NCI-H774 (cell line): Measurements from ENCODE around the gene CACNA1G.

Experiments used
- DNase-seq: peaks from one replicate; lab custom pipeline; 2025; lab: John Stamatoyannopoulos, UW

The CACNA1G gene

DNA sequence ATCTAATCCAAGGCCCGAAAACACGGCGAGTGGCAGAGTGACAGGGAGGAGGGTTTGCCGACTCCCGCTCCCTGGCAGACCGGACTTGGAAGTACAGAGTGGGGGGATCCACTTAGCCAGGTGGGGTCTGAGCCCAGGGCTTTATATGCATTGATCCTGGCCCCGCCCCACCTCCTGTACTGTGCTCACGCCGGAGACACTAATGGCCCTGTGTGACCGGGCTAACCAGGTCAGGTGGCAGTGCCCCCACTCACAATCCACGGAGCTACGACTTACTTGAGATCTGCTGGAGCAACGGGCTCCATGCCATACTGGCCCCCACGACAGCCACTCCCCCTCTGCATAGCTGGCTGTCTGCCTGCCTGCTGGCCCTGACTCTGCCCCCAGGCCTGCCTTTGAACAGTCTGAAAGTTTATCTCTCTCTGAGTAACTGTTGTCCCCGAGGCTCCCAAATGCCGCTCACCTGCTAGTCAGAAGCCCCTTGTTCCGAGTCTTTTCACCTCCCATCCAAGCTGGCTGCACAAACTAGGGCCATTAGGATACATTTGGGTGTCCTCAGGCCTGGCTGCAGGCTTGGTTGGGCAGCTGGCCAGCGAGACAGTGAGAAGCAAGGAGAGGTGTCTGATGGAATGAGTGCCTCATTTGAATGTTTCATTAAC is 28.0 kb downstream of the CACNA1G start:
- no peak for DNase-seq

DNA sequence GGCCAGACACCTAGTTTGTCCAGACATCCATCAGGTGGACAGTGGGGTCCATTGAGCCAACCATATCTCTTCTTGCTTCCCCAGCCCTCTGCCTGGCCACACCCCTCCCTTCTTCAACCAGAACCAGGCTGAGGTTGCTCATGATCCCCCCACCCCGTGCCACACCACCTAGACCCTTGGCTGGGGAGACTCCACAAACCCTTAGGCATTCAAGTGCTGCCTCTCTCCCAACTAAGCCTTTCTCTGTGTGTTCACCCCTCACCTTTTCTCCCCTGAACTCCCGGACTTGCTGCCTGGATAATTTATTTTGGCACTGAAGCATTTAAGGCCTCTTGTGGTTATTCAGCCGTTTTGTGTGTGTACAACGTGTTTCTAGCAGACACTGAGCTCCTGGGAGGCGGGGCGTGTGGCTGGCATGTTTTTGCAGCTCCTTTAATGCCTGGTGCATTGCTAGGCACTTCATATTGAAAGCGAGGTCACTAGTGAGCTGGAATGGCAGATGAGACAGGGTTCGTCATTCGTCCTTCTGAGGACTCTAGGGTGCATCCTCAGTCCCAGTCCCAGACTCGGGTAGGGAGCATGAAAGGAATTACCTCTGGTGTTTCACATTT is 28.7 kb downstream of the CACNA1G start:
- peak; percentile 38 for DNase-seq

- DNase-seq = no peak
Observed at GRCh38 chr17:50590946-50591737, 30.6 kb downstream of the CACNA1G start.

- DNase-seq = peak; percentile 90
Observed at GRCh38 chr17:50593321-50593720, 32.8 kb downstream of the CACNA1G start.

GRCh38 chr17:50594128-50594823 is 33.8 kb downstream of the CACNA1G start:
- DNase-seq = no peak

DNA sequence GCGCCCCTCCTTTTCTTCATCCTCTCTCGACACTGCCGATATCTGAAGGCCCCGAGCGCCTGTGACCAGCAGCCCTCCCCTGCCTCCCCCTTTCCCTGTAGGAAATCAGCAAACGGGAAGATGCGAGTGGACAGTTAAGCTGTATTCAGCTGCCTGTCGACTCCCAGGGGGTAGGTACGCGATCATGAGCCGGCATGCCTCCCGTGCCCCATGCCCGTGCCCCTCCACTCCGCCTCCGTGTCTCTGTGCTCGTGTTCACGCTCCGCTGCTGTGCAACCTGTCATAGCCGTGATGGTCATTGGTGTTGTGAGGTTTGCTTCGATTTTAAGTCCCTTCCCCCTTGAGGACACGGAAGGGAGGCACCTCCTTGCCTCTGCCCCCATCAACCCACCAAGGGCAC is 34.4 kb downstream of the CACNA1G start:
- DNase-seq = no peak

DNA sequence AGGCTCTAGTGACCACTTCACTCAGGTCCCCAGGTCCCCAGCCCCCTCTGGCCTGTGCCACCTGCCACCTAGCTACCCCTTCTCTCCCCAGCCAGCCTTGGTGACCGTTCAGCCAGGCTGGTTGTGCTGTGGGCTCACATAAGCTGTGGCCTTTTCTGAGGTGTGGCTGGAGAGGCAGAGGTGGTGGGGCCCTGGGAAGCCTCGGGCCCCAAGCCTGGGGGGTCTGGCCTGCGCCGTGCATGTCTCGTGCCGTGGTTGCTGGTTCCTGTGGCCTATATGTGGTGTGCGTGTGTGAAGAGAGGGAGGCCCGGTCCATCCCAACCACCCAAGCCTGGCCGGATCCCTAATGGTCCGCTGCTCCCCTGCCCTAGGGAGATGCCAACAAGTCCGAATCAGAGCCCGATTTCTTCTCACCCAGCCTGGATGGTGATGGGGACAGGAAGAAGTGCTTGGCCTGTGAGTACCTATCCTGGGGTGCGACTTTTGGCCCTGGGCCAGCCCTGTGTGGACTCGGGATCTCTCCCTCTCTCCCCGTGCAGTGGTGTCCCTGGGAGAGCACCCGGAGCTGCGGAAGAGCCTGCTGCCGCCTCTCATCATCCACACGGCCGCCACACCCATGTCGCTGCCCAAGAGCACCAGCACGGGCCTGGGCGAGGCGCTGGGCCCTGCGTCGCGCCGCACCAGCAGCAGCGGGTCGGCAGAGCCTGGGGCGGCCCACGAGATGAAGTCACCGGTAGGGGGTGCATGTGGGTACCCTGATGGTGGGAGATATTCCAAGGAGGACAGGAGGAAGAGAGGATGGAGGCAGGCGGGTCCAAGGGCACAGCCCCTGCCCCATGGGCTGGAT is 35.9 kb downstream of the CACNA1G start:
- no peak for DNase-seq

DNA sequence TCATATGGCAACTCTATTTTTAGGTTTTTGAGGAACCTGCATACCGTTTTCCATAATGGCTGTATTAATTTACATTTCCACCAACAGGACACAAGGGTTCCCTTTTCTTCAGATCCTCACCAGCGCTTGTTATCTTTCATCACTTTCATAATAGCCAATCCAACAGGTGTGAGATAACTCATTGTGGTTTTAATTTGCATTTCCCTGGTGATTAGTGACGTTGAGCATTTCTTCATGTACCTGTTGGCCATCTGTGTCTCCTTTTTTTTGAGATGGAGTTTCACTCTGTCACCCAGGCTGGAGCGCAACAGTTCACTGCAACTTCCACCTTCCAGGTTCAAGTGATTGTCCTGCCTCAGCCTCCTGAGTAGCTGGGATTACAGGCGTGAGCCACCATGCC is 38.0 kb downstream of the CACNA1G start:
- no peak for DNase-seq

GRCh38 chr17:50599606-50600005 is 39.1 kb downstream of the CACNA1G start:
- DNase-seq = no peak

- no peak for DNase-seq
Observed at GRCh38 chr17:50601823-50602375, 41.4 kb downstream of the CACNA1G start.

DNA sequence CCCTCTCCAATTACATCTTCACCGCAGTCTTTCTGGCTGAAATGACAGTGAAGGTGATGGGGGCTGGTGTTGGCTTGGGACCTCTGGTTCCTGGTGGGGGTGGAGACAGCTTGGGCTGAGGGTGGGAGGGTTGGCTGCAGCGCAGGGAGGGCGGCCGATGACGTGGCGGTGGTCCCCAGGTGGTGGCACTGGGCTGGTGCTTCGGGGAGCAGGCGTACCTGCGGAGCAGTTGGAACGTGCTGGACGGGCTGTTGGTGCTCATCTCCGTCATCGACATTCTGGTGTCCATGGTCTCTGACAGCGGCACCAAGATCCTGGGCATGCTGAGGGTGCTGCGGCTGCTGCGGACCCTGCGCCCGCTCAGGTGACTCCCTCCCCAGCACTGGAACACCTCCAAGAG is 42.3 kb downstream of the CACNA1G start:
- DNase-seq = no peak

DNA sequence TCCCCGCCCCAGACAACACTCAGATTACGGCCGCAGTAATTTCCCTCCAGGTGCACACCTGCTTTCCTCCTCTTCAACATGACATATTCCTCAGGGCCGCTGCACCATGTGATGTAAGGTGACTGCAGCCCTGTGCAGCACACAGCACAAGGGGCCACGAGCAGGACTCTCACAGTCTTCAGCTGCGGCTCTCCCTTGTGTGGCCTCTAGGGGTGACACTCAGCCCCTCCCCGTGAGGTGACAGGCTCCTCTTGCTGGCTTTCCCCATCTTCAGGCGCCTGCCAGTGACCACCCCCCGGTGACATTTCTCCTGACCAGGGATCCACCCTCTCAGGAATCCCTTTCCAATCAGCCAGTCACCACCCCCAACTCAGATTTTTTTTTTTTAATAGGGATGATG is 42.8 kb downstream of the CACNA1G start:
- DNase-seq = no peak

GRCh38 chr17:50604513-50604912 is 44.0 kb downstream of the CACNA1G start:
- DNase-seq = no peak

GRCh38 chr17:50605429-50605828 is 44.9 kb downstream of the CACNA1G start:
- no peak for DNase-seq

- DNase-seq = no peak
Observed at GRCh38 chr17:50607522-50608175, 47.1 kb downstream of the CACNA1G start.

DNA sequence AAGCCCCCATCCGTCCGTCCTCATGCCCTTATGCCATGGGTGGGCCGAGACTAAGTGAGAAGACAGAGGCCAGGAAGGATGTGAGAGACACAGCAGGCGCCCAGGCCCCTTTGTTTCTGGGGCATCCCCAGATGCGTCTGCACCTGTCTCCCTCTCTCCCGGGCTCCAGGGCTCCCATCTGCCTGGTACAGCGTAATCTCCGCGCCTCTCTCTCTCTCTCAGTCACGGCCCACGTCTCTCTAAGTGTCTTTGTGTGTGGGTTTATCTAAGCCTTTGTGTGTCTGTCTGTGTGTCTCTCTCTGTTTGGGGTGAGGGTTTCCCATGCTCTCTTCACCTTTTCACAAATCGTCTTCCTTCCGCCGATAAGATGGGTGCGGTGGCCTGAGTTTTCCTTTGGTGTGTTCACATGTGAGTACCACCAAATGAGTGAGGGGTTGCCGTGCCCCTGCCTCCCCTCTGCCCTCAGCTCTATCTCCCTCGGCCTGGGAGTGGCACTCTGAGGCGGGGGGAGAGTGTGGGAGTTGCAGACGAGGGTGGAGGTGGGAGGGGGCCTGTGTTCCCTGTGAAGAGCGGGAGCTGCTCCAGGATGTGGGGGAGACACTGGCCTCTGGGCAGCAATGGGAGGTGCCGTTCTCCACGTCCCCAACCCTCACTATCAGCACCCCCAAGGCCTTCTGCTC is 48.3 kb downstream of the CACNA1G start:
- peak; percentile 22 for DNase-seq

DNA sequence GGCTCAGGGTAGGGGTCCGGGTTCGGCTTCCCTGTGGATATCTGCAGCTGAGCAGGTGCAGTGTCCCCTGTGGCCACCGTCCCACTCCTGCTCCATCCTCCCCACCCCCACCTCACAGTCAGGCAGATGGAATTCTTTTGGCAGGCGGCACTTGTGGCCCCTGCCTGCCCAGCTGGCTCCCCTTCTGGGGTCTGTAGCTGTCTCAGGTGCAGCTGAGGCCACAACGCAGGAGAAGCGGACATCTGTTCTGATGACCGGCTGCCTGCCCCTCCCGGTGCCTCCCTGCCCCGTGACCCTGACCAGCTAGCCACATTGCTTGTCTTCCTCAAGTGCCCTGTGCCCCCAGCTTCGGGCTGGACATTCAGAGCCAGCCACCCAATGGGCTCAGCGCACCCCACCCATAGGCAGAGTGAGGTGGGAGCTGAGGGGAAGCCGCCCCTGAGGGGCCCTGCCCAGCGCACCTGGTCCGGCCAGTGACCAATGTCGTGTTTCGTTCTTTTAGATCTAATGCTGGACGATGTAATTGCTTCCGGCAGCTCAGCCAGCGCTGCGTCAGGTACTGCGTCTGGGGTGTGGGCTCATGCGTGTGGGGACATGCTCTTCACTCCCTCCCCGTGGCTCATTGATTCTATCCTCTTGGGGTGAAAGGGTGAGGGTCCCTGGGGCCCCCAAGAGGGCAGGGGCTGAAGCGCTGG is 49.0 kb downstream of the CACNA1G start:
- no peak for DNase-seq

DNA sequence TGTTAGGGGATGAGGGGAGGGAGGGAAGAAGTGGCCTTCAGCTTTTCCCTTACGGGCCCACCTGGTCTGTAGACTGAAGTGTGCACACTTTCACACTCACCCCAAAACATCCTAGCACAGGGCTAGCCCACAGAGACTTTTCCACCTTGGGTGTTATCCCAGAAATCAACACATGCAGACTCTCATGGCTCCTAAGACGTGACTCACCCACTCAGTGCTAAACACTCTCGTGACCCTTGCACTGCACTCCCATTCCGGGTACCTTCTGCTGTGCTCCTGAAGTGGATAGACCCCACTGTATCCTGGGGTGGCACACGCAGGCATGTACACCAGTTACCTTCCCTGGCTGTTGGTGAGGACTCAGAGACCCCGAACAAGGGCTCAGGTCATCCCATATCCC is 51.1 kb downstream of the CACNA1G start:
- no peak for DNase-seq

DNA sequence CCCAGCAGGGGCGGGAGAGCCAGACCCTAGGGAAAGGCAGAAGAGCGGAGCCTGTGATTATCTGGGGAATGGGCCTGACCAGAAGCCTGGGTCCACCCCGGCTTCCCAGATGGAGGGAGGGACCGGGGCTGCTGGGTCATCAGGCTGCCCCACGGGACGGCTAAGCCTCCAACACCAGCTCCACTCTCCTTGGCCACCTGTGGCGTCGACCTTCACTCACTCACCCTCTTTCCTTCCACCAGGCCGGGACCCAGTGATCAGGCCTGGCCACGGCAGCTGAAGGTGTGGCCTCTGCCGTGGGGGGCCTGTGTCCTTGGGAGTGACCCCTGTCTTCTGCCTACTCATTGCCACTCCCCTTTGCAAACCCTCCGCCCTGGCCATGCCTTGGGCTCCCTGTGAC is 51.8 kb downstream of the CACNA1G start:
- DNase-seq = no peak
